H1 (cell line): ENCODE data around the gene GOLIM4. TPM values are rescaled to one million over a fixed set of nuclear protein-coding genes. Genes with fewer than 3 reads are reported as not detected.

Experiments used
- CTCF ChIA-PET: fragments of 300-600 bp; sonication (Branson Sonifier 250); formaldehyde crosslinking; loops from one replicate; lab custom pipeline; 2021; ENCODE audit not compliant: partially characterized antibody; lab: Charles Lee
- POLR2A ChIA-PET: fragments of 300-600 bp; sonication (Branson Sonifier 250); formaldehyde crosslinking; loops from one replicate; lab custom pipeline; 2021; ENCODE audit warnings: inconsistent platforms; ENCODE audit not compliant: partially characterized antibody; lab: Charles Lee
- DNase-seq, 2 experiments: peaks; one replicate each; pipeline versions ENCODE4 v3.0.0 to v3.0.0-alpha.2; 2010 to 2022; ENCODE audit warnings: low spot score in 2 of 2, low read depth in 1 of 2, mixed read lengths in 1 of 2
- FAIRE-seq: peaks from 2 replicates; lab custom pipeline; 2011; peaks lifted over from hg19 to GRCh38; lab: Jason Lieb, UNC
- H2AFZ ChIP-seq: 2 replicates; pipeline ENCODE4 v1.8.1; 2012; ENCODE audit warnings: low read length, inconsistent platforms
- H2AK5ac ChIP-seq: 2 replicates; pipeline ENCODE4 v1.6.1; 2013; ENCODE audit warnings: low read depth, low read length
- H2BK120ac ChIP-seq: replicated peaks from 2 replicates; pipeline ENCODE3; 2013; ENCODE audit warnings: low read depth, low read length, inconsistent platforms
- H2BK12ac ChIP-seq: 2 replicates; pipeline ENCODE4 v1.6.1; 2013; ENCODE audit warnings: low read depth, low read length
- H2BK15ac ChIP-seq: 2 replicates; pipeline ENCODE4 v1.6.1; 2013; ENCODE audit warnings: low read length
- H2BK20ac ChIP-seq: 2 replicates; pipeline ENCODE4 v1.6.1; 2013; ENCODE audit warnings: low read length
- H2BK5ac ChIP-seq: 2 replicates; pipeline ENCODE4 v1.6.1; 2013; ENCODE audit warnings: low read depth, low read length
- H3K14ac ChIP-seq: 2 replicates; pipeline ENCODE4 v1.6.1; 2013; ENCODE audit warnings: inconsistent platforms; ENCODE audit not compliant: insufficient read length
- H3K18ac ChIP-seq: 2 replicates; pipeline ENCODE4 v1.6.1; 2013; ENCODE audit warnings: low read length; ENCODE audit errors: extremely low read depth
- H3K23ac ChIP-seq: 2 replicates; pipeline ENCODE4 v1.6.1; 2013; ENCODE audit warnings: inconsistent platforms; ENCODE audit not compliant: insufficient read length
- H3K23me2 ChIP-seq: 2 replicates; pipeline ENCODE4 v1.6.1; 2013; ENCODE audit warnings: low read depth, low read length
- H3K27ac ChIP-seq: 2 replicates; pipeline ENCODE4 v1.6.1; 2011; ENCODE audit warnings: low read depth, low read length, inconsistent platforms
- H3K27me3 ChIP-seq, 4 experiments: replicated peaks in 1 of 4; 1 replicate in 1 of 4; 2 replicates in 3 of 4; pipeline versions ENCODE4 v1.6.1 to v1.8.1; 2011 to 2013; ENCODE audit warnings: low read length in 3 of 4, mild to moderate bottlenecking in 3 of 4, inconsistent platforms in 2 of 4, mixed read lengths in 2 of 4, moderate library complexity in 1 of 4; ENCODE audit not compliant: control insufficient read depth in 3 of 4, insufficient read depth in 3 of 4; ENCODE audit errors: extremely low read depth in 1 of 4
- H3K36me3 ChIP-seq, 4 experiments: 2 replicates each; pipeline versions ENCODE4 v1.6.1 to v1.8.1; 2011 to 2013; ENCODE audit warnings: mild to moderate bottlenecking in 4 of 4, low read length in 3 of 4, moderate library complexity in 2 of 4, control low read depth in 1 of 4, inconsistent platforms in 1 of 4; ENCODE audit not compliant: insufficient read depth in 4 of 4, control insufficient read depth in 2 of 4
- H3K4ac ChIP-seq: replicated peaks from 2 replicates; pipeline ENCODE3; 2013; ENCODE audit warnings: low read length, low read depth, mixed read lengths, inconsistent platforms; ENCODE audit not compliant: insufficient read length
- H3K4me1 ChIP-seq, 4 experiments: replicated peaks in 1 of 4; 1 replicate in 1 of 4; 2 replicates in 3 of 4; pipeline versions ENCODE4 v1.6.1 to v1.8.1; 2011 to 2013; ENCODE audit warnings: low read length in 3 of 4, inconsistent platforms in 2 of 4, mixed read lengths in 1 of 4; ENCODE audit not compliant: insufficient read depth in 4 of 4, control insufficient read depth in 3 of 4
- H3K4me2 ChIP-seq, 2 experiments: 2 replicates each; pipeline versions ENCODE4 v1.6.1 to v1.8.1; 2011 to 2013; ENCODE audit warnings: low read depth in 2 of 2, low read length in 2 of 2, control low read depth in 1 of 2, inconsistent platforms in 1 of 2, mild to moderate bottlenecking in 1 of 2; ENCODE audit not compliant: insufficient read depth in 1 of 2
- H3K4me3 ChIP-seq, 4 experiments: fragments of 200-600, 300-600 bp in 1 of 4; sonication (generic), shearing (Covaris generic), sonication (Bioruptor Twin) in 1 of 4; 2 replicates each; pipeline versions ENCODE4 v1.5.1 to v1.8.1; 2011 to 2016; ENCODE audit warnings: low read length in 4 of 4, low read depth in 3 of 4, control low read depth in 2 of 4, inconsistent platforms in 2 of 4, mild to moderate bottlenecking in 2 of 4, mixed read lengths in 1 of 4, moderate library complexity in 1 of 4; ENCODE audit not compliant: insufficient read depth in 2 of 4; ENCODE audit errors: extremely low read depth in 1 of 4
- H3K56ac ChIP-seq: replicated peaks from 2 replicates; pipeline ENCODE3; 2013; ENCODE audit warnings: low read depth, mild to moderate bottlenecking, mixed read lengths, low read length, inconsistent platforms; ENCODE audit not compliant: insufficient read length
- H3K79me1 ChIP-seq: 2 replicates; pipeline ENCODE4 v1.6.1; 2013; ENCODE audit warnings: low read depth, low read length, control low read depth
- H3K79me2 ChIP-seq, 2 experiments: 2 replicates each; pipeline versions ENCODE4 v1.6.1 to v1.8.1; 2012 to 2013; ENCODE audit warnings: low read length in 2 of 2, mild to moderate bottlenecking in 2 of 2, inconsistent platforms in 1 of 2; ENCODE audit not compliant: insufficient read depth in 2 of 2, control insufficient read depth in 1 of 2
- H3K9ac ChIP-seq, 4 experiments: replicated peaks in 1 of 4; 1 replicate in 1 of 4; 2 replicates in 3 of 4; pipeline versions ENCODE4 v1.6.1 to v1.8.1; 2011 to 2013; ENCODE audit warnings: low read depth in 3 of 4, low read length in 3 of 4, control low read depth in 2 of 4, mild to moderate bottlenecking in 2 of 4, moderate library complexity in 2 of 4, inconsistent platforms in 1 of 4; ENCODE audit errors: extremely low read depth in 1 of 4
- H3K9me3 ChIP-seq, 2 experiments: 2 replicates each; pipeline versions ENCODE4 v1.6.1 to v1.8.1; 2012 to 2013; ENCODE audit warnings: mild to moderate bottlenecking in 2 of 2, moderate library complexity in 2 of 2, control low read depth in 1 of 2, inconsistent platforms in 1 of 2, low read depth in 1 of 2, low read length in 1 of 2, mixed read lengths in 1 of 2; ENCODE audit not compliant: insufficient read depth in 2 of 2
- H4K20me1 ChIP-seq, 2 experiments: replicated peaks in 1 of 2; 2 replicates each; pipeline versions ENCODE3 to v1.8.1; 2011 to 2013; ENCODE audit warnings: inconsistent platforms in 2 of 2, low read length in 2 of 2, mild to moderate bottlenecking in 1 of 2; ENCODE audit not compliant: insufficient read depth in 2 of 2, control insufficient read depth in 1 of 2
- H4K5ac ChIP-seq: 2 replicates; pipeline ENCODE4 v1.6.1; 2013; ENCODE audit warnings: low read length, low read depth, mixed read lengths, inconsistent platforms; ENCODE audit not compliant: insufficient read length
- H4K8ac ChIP-seq: 2 replicates; pipeline ENCODE4 v1.8.0; 2013; ENCODE audit warnings: mild to moderate bottlenecking, moderate library complexity, low read length, inconsistent platforms; ENCODE audit not compliant: insufficient read depth; ENCODE audit errors: extremely low read depth
- H4K91ac ChIP-seq: replicated peaks from 2 replicates; pipeline ENCODE3; 2013; ENCODE audit warnings: low read length, mixed read lengths, inconsistent platforms; ENCODE audit not compliant: insufficient read length
- BACH1 ChIP-seq: IDR thresholded peaks from 2 replicates; pipeline ENCODE4 v1.6.1; 2012; ENCODE audit warnings: low read length, improper control_type of control experiment
- CTBP2 ChIP-seq: IDR thresholded peaks from 2 replicates; pipeline ENCODE4 v1.7.0; 2011; ENCODE audit warnings: borderline replicate concordance, mild to moderate bottlenecking, moderate library complexity, mixed read lengths, low read length; ENCODE audit not compliant: insufficient read depth, insufficient read length
- GTF2F1 ChIP-seq: IDR thresholded peaks from 2 replicates; pipeline ENCODE4 v1.6.1; 2012; ENCODE audit warnings: low read depth, low read length, improper control_type of control experiment, borderline replicate concordance
- NRF1 ChIP-seq: IDR thresholded peaks from 2 replicates; pipeline ENCODE4 v1.6.1; 2011; ENCODE audit warnings: mild to moderate bottlenecking, low read depth, low read length, improper control_type of control experiment
- POLR2A ChIP-seq, 2 experiments: IDR thresholded peaks; 1 replicate in 1 of 2; 2 replicates in 1 of 2; pipeline ENCODE4 v1.6.1; 2011; ENCODE audit warnings: low read depth in 2 of 2, low read length in 2 of 2, mild to moderate bottlenecking in 2 of 2; ENCODE audit errors: control extremely low read depth in 1 of 2
- POU5F1 ChIP-seq: IDR thresholded peaks from 2 replicates; pipeline ENCODE4 v1.6.1; 2011; ENCODE audit warnings: low read depth, mild to moderate bottlenecking, low read length, moderate library complexity
- SIN3A ChIP-seq, 2 experiments: IDR thresholded peaks in 1 of 2; conservative IDR thresholded peaks in 1 of 2; 2 replicates each; pipeline ENCODE4 v1.6.1; 2011 to 2012; ENCODE audit warnings: low read length in 2 of 2, improper control_type of control experiment in 1 of 2, low read depth in 1 of 2, mild to moderate bottlenecking in 1 of 2
- SRF ChIP-seq: IDR thresholded peaks from 2 replicates; pipeline ENCODE4 v1.6.1; 2011; ENCODE audit warnings: mild to moderate bottlenecking, low read depth, low read length, moderate library complexity
- TBP ChIP-seq: IDR thresholded peaks from 2 replicates; pipeline ENCODE4 v1.6.1; 2011; ENCODE audit warnings: low read depth, low read length, improper control_type of control experiment
- TCF12 ChIP-seq: IDR thresholded peaks from 2 replicates; pipeline ENCODE4 v1.6.1; 2011; ENCODE audit warnings: low read depth, mild to moderate bottlenecking, low read length
- WGBS, 2 experiments: shearing (Covaris generic) in 1 of 2; methylation state at CpG; one replicate each; pipeline versions ENCODE4 v1.1.6 to v1.1.7; 2013 to 2015; ENCODE audit warnings: low lambda C conversion rate in 2 of 2, mixed read lengths in 2 of 2, inconsistent platforms in 1 of 2, low coverage in 1 of 2, missing lambda C conversion rate in 1 of 2; ENCODE audit not compliant: insufficient replicate concordance in 2 of 2, insufficient coverage in 1 of 2, insufficient read length in 1 of 2; ENCODE audit errors: extremely low coverage in 1 of 2, missing lambda C conversion rate in 1 of 2; 5-methylcytosine and 5-hydroxymethylcytosine counted together
- polyA plus RNA-seq, 7 experiments: library from polyadenylated mRNA; depleted of rRNA in 3 of 7; stranded (reverse) in 5 of 7; unstranded in 2 of 7; fragments of >200 nt in 5 of 7; fragments of 200-250 nt in 2 of 7; gene quantifications; 1 replicate in 5 of 7; 2 replicates in 1 of 7; 4 replicates in 1 of 7; pipeline versions ENCODE4 v1.2.1 to v1.2.3, GENCODE V29; 2011 to 2013; ENCODE audit warnings: missing spikeins in 2 of 7, mixed read lengths in 2 of 7
- total RNA-seq: library from RNA; stranded (reverse); fragmentation: NEBNext Ultra II Directional; extraction: Animal tissue kit (Norgen Biotek cat#: 25700); gene quantifications from 2 replicates; pipeline ENCODE4 v1.2.1, GENCODE V29; 2021
- TF ChIP-seq, protein P1 (sequence below): IDR thresholded peaks from 2 replicates; pipeline ENCODE4 v1.6.1; 2012; ENCODE audit warnings: inconsistent platforms

The GOLIM4 gene
- total and polyA plus RNA-seq, 2 of the 8 experiments (the other 6 are each of a cell fraction or from before 2014, with no cell fraction given): 5.6 to 29.7 TPM

DNA sequence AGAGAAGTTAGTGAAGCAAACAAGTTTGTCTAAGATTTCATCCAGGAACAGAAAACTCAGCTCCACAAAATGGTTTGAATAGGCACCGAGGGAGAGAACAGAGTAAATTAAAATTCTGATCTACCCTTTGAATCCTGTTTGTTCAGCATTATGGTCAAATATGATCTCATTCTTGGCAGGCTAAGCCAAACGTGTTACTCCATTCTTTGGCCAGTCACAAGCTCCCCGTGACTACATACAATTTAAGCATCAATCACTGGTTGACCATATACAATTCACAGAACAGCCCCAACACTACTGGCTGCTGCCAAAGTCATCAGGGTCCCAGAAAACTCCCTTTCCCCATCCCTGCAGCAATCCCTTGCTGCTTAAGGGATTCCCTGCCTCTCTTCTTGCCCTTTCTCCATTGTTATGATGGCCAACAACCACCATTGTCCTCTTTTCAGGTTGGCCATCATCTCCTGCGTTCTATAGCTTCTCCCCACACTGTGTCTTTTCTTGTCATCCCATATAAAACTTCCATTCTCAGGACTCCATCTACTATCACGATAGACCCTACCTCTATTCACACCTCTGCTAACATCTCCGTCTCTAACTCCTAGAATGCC, 46.3 kb downstream of the GOLIM4 start:
- no peak overlapping the region for H2AFZ ChIP-seq
- H3K9me3 ChIP-seq: no peaks in the 10 kb centered on the region
- H3K23me2 ChIP-seq: 0 out of 2 replicates have a peak, but pooled peaks cover 1% of the 10 kb centered on the region
- H4K5ac ChIP-seq: no peak overlapping the region
- DNase-seq (no peak), FAIRE-seq (no peak)
- H3K14ac ChIP-seq: no peak overlapping the region
- H3K56ac ChIP-seq: no peak overlapping the region
- no peak overlapping the region for H2BK20ac ChIP-seq
- no peak overlapping the region for H4K91ac ChIP-seq
- no peak overlapping the region; the same call in 1 of the 2 replicates for H2AK5ac ChIP-seq
- H3K27me3 ChIP-seq: no peaks in the 10 kb centered on the region
- no peak overlapping the region for H2BK120ac ChIP-seq
- H3K79me1 ChIP-seq: 0 out of 2 replicates have a peak, but pooled peaks cover 4% of the 10 kb centered on the region
- no peak overlapping the region for H3K4ac ChIP-seq
- H2BK12ac ChIP-seq: no peak overlapping the region
- no peak overlapping the region for H2BK15ac ChIP-seq
- no peak overlapping the region for H2BK5ac ChIP-seq
- H3K9ac ChIP-seq: no peak overlapping the region
- no peaks in the 10 kb centered on the region for H4K20me1 ChIP-seq
- CTCF ChIA-PET: interaction anchor here (0.7 to 5.7 kb wide), 4 partner anchors 9 to 117 kb away, joined by 3 to 79 read pairs (median 4); no protein-coding TSS in a partner anchor
- H3K4me3 ChIP-seq: no peak overlapping the region
- H3K79me2 ChIP-seq: peaks cover 0 to 14% of the 10 kb centered on the region in 2 experiments; a peak in 2 of 4 replicates
- H3K4me1 ChIP-seq: peaks cover 0 to 3% (median under 1%) of the 10 kb centered on the region in 4 experiments; a peak in 2 of 7 replicates
- no peak overlapping the region for H3K23ac ChIP-seq
- H3K4me2 ChIP-seq: peak overlapping the region in 1 of 2 experiments; percentile 48; a peak in 1 of 4 replicates
- no peak overlapping the region for H4K8ac ChIP-seq
- no peaks in the 10 kb centered on the region for H3K36me3 ChIP-seq
- H3K18ac ChIP-seq: no peak overlapping the region
- POLR2A ChIA-PET: interaction anchor here (1.0 kb wide), 1 partner anchor 117 kb away, joined by 5 read pairs; no protein-coding TSS in a partner anchor
- 86% methylated on average over 6 of the region's 6 CpGs; no CpG with 5 or more reads in 1 of the 2 experiments for WGBS, 2 experiments
- TF ChIP-seq BACH1 (no peak), POU5F1 (no peak), TBP (no peak), SRF (no peak), POLR2A (IDR thresholded peaks at IDR 0.05; ENCODE audit: control extremely low read depth in 1 of 2, low read depth in 2 of 2, low read length in 2 of 2) (no peak), GTF2F1 (no peak), NRF1 (no peak), SIN3A (conservative IDR thresholded peaks at IDR 0.05 in 1 of 2, IDR thresholded peaks at IDR 0.05 in 1 of 2; ENCODE audit: low read depth in 1 of 2, low read length in 2 of 2) (no peak), TCF12 (no peak), CTBP2 (no peak)
- TF ChIP-seq, protein P1, sequence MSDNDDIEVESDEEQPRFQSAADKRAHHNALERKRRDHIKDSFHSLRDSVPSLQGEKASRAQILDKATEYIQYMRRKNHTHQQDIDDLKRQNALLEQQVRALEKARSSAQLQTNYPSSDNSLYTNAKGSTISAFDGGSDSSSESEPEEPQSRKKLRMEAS: no peak
- no peak overlapping the region for H3K27ac ChIP-seq
